Ramos (cell line): Measurements from ENCODE around the gene FAM168B.
"Not testable (repeated sequence)": the region's sequence is repeated elsewhere in the genome, so short reads cannot be mapped to it uniquely, and the experiment has no call there.

Source experiments
- in situ Hi-C: fragments of 300-500 bp; cut with MboI; formaldehyde crosslinking; loops from one replicate; pipeline ENCODE4 v1.14.3; 2022; ENCODE audit warnings: low sequenced_read_pairs; ENCODE audit not compliant: unreplicated experiment

The FAM168B gene

GRCh38 chr2:131104487-131105155 lies 11.4 kb upstream of the FAM168B start:
- in situ Hi-C loops: no loop called here

DNA sequence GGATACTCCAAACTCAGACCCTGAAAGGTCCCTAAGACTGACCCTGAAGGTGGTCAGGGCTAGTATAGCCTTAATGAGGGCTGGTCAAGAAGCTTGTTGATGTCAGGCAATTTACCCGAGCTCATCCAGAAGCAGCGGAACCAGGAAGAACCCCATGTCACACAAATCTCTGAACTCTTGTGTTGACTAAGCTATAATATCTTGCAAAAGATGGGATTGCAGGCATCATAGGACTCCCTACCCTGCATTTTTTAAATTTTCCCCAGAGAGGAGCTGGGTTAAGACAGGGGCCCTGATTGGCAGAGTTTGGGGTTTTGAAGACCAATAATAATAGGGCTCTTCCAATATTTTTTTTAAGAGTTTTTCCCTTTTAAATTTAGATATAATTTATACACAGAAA lies 9.9 kb upstream of the FAM168B start:
- in situ Hi-C loops: no loop called here

DNA sequence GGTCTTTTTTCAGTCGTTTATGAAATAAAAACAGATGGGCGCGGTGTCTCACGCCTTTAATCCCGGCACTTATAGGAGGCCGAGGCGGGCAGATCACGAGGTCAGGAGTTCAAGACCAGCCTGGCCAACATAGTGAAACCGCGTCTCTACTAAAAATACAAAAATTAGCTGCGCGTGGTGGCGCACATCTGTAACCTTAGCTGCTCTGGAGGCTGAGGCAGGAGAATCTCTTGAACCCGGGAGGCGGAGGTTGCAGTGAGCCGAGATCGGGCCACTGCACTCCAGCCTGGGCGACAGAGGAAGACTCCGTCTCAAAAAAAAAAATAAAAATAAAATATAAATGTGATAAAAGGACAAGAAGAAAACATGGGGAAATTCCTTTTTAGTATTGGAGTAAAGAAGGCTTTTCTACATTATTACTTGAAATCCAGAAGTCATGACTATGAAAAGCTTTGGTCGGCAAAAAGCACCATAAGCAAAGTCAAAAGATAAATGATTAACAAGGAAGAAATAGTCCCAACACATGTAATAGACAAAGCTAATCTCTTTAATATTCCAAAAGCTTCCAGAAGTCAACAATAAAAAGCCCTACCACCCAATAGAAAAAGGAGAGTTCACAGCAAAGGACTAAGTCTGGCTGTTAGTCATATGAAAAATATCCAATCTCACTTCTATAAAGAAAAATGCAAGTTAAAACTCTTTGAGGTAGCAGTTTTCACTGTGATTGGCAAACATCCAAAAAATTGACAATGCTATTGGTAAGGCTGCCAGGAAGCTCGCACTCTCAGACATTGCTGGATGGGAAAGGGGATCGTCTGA lies 1.4 kb upstream of the FAM168B start:
- in situ Hi-C loops: no loop called here

GRCh38 chr2:131093696-131094462 lies 619 bp upstream of the FAM168B start:
- in situ Hi-C loops: no loop called here

GRCh38 chr2:131092458-131093005 lies 728 bp downstream of the FAM168B start:
- in situ Hi-C loops: no loop called here

- in situ Hi-C loops: no loop called here
Observed at GRCh38 chr2:131085646-131086045, 7.6 kb downstream of the FAM168B start.

DNA sequence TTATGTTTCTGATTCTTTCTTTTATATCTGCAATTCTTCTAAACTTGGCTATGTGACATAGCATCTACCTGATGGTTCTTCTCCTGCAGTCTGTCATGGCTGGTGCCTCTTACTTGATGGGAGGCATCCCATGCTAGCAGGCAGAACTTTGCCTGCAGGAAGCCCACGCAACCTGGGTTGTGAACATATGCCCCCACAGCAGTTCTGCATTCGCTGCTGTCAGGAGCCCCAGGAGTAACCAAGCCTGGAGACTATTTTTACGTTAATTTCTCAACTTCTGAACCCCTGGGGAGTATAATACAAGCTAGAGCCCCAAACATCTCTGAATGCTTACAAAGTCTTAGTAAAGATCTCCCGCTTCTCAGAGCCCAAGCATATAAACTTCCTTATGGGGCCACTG lies 12.1 kb downstream of the FAM168B start:
- in situ Hi-C loops: no loop called here

DNA sequence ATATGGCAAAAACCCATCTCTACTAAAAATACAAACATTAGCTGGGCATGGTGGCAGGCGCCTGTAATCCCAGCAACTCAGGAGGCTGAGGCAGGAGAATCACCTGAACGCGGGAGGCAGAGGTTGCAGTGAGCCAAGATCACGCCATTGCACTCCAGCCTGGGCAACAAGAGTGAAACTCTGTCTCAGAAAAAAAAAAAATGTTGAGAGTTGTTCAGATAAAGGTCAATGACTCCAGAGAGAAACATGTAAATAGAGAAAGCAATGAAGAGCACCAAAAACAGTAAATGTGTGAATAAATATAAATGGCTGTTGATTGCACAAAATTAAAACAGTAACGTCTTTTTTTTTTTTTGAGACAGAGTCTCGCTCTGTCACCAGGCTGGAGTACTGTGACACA lies 13.3 kb downstream of the FAM168B start:
- in situ Hi-C loops: not testable (repeated sequence)

DNA sequence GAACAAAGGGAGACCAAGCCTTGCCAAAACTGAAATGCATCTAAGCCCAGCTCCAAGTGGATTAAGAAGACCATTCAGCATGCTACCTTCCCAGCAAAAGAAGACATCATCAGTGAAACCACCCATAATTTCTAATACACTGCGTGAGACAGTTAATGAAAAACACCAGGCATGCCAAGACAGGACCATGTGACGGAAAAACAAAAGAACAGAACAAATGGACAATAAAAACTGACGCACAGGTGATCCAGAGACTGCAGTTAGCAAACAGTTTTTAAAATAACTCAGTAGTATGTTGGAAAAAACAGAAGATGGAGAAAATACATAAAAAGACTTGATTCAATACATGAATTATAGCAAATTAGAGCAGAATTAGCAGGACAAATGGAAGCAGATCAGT lies 15.3 kb downstream of the FAM168B start:
- in situ Hi-C loops: no loop called here

- in situ Hi-C loops: no loop called here
Observed at GRCh38 chr2:131077182-131077846, 15.9 kb downstream of the FAM168B start.

DNA sequence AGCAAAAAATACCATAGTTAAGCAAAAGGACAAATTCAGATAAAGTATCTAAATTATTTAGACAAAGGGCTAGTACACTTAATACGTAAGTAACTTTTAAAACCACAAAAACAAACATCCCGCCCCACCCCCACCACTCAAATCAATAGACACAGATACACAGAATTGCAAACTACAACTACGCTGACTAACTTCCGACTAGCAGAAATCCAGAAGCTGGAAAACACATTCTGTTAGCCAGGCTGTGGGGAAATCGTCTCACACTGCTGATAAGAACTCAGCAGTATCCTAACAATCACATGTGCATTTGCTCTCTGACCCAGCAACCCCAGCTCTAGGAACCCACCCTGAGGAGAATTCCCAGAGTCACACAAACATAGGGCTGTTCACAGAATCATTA lies 16.6 kb downstream of the FAM168B start:
- in situ Hi-C loops: no loop called here

- in situ Hi-C loops: not testable (repeated sequence)
Observed at GRCh38 chr2:131075578-131075977, 17.7 kb downstream of the FAM168B start.

- in situ Hi-C loops: not testable (repeated sequence)
Observed at GRCh38 chr2:131068172-131068571, 25.1 kb downstream of the FAM168B start.

DNA sequence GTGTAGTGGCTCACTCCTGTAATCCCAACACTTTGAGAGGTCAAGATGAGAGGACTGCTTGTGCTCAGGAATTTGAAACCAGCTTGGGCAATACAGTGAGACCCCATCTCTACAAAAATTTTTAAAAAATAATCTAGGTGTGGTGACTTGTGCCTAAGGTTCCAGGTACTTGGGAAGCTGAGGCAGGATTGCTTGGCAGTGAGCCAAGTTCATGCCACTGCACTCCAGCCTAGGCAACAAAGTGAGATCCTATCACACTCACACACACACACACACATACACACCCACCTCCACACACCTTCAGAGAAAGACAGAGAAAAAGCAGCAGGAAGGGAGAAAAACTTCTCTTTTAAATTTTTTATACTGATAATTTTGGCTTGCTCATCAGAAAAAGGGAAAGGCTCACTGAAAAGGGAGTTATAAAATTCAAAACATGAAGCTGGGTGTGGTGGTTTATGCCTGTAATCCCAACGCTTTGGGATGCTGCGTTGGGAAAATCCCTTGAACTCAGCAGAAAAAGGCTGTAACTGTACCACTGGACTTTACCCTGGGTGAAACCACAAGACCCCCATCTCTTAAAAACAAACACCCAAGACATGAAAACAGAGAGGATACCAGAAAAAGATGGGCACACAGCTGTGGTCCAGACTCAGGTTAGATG lies 25.7 kb downstream of the FAM168B start:
- in situ Hi-C loops: no loop called here

DNA sequence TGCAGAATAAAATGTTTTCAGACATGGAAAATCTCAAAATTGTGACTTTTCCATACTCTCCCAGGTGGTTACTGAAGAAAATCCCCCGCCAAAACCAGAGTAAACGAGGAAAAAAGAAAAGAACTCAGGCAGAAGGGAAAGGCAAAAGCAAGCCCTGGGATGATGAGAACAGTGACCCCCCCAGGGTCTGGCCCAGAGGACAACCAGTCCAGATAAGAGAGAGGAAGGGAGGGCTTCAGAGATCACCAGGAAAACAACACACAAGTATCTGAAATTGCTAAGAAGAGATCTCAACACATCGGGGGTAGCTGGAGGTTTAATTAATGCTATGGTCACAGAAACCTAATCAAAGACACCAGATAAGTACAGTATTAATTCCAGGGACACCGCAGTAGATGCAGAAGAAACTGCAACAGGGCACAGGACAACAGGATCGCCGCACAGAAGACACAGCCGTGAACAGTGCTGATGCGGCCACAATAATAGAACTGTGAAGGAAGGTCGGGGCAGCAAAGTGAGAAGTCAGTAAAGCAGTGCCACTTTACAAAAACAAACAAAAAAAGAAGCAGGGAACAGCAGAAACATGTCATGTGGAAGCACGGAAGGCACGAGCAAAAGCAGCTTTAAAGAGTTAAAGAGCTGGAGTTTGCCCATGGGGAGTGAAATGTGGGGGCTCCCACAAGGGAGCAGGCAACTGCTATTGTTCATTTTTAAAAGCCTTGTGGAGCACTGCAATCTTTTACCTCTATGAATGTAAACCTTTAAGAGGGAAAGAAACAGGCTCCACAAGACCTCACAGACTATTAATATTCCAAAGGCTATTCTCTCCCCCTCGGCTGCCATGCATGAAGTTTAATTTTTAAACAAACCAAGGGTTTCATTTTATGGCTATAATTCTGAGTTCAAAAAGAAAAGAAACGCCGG lies 28.4 kb downstream of the FAM168B start:
- in situ Hi-C loops: no loop called here

- in situ Hi-C loops: no loop called here
Observed at GRCh38 chr2:131063501-131064283, 29.6 kb downstream of the FAM168B start.

DNA sequence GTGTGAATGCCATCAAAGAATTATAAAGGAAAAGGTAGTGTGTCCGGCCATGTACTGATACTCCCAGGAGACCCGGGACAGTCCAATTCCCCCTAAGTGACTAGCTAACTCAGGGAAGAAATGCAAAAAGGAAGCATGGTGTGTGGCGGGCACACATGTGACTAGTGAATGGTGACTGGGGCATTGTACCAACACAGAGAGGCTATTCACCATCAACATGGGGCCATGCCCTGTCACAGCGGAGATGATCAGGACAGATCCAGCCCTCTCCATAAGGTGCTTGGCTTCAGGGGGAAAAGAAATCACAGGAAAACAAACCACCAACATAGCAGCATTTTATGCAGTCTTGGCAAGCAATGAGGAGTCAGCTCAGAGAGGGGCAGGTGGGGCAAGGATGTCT lies 34.3 kb downstream of the FAM168B start:
- in situ Hi-C loops: no loop called here
